Sigmoid colon (tissue), 4 donors: ENCODE results near the gene HGS.

ENCODE experiments used
- EP300 ChIP-seq, 4 donors: sonication (generic); formaldehyde crosslinking; IDR thresholded peaks; one replicate each; pipeline ENCODE4 v1.6.1; 2017; ENCODE audit warnings: antibody characterized with exemption in 4 of 4
- POLR2A ChIP-seq, 2 donors: fragments of 450-650 bp; IDR thresholded peaks; one replicate each; pipeline ENCODE4 v1.6.1; 2016; ENCODE audit warnings: antibody characterized with exemption in 2 of 2, mild to moderate bottlenecking in 2 of 2, moderate library complexity in 2 of 2
- TF ChIP-seq, protein P1 (sequence below), 4 experiments: fragments of 450-650 bp in 3 of 4; fragments of 200-600 bp in 1 of 4; IDR thresholded peaks; one replicate each; pipeline ENCODE4 v1.5.1; 2016 to 2019; ENCODE audit warnings: antibody characterized with exemption in 4 of 4, mild to moderate bottlenecking in 3 of 4, moderate library complexity in 2 of 4

- TF ChIP-seq, protein P1, sequence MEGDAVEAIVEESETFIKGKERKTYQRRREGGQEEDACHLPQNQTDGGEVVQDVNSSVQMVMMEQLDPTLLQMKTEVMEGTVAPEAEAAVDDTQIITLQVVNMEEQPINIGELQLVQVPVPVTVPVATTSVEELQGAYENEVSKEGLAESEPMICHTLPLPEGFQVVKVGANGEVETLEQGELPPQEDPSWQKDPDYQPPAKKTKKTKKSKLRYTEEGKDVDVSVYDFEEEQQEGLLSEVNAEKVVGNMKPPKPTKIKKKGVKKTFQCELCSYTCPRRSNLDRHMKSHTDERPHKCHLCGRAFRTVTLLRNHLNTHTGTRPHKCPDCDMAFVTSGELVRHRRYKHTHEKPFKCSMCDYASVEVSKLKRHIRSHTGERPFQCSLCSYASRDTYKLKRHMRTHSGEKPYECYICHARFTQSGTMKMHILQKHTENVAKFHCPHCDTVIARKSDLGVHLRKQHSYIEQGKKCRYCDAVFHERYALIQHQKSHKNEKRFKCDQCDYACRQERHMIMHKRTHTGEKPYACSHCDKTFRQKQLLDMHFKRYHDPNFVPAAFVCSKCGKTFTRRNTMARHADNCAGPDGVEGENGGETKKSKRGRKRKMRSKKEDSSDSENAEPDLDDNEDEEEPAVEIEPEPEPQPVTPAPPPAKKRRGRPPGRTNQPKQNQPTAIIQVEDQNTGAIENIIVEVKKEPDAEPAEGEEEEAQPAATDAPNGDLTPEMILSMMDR (IDR thresholded peaks at IDR 0.05) = no peak
- TF ChIP-seq POLR2A (IDR thresholded peaks at IDR 0.05) (no peak), EP300 (IDR thresholded peaks at IDR 0.05) (no peak)
Observed at GRCh38 chr17:81680150-81680549, 3.7 kb upstream of the HGS start.
